ENCODE results near the gene GHDC. TPM values are rescaled to one million over a fixed set of nuclear protein-coding genes. Genes with fewer than 3 reads are reported as not detected.

The GHDC gene
- total RNA-seq, 1 experiment from 2014 or later: 21.5 TPM

GRCh38 chr17:42182927-42183734, 11.2 kb downstream of the GHDC start:
- Histone ChIP-seq H3K79me2 (ENCODE audit: low read depth) (no peaks in the 10 kb centered on the region), H2AFZ (no peak overlapping the region), H3K9me3 (ENCODE audit: insufficient read depth, low read depth) (no peaks in the 10 kb centered on the region), H3K27me3 (ENCODE audit: insufficient read depth, low read depth) (peaks cover 17% of the 10 kb centered on the region), H3F3A (ENCODE audit: insufficient read depth, low read depth) (peaks cover 19% of the 10 kb centered on the region; the same call in 1 of the 2 replicates), H3K4me2 (no peak overlapping the region), H4K20me1 (ENCODE audit: insufficient read depth) (no peaks in the 10 kb centered on the region), H3K36me3 (ENCODE audit: low read depth) (no peaks in the 10 kb centered on the region), H3K27ac (no peak overlapping the region), H3K9me2 (ENCODE audit: insufficient read depth) (no peaks in the 10 kb centered on the region), H3K4me1 (replicated peaks; ENCODE audit: insufficient read depth) (peaks cover 19% of the 10 kb centered on the region; the same call in 1 of the 2 replicates), H3K4me3 (no peak overlapping the region)
- intact Hi-C loops (cut with micrococcal nuclease; ENCODE audit: unreplicated experiment): no loop called here
- no TSS peak for BruUV-seq (replicated peaks)
- CTCF ChIA-PET: interaction anchor here (0.6 kb wide), 1 partner anchor 11 kb away, joined by 11 read pairs; no protein-coding TSS in a partner anchor
- DNase-seq: no peak
- no peak for TF ChIP-seq CTCF (conservative IDR thresholded peaks at IDR 0.05)
- TF ChIP-seq EZH2 (IDR thresholded peaks at IDR 0.05; ENCODE audit: low read depth): no peak
- POLR2A ChIA-PET (ENCODE audit: unreplicated experiment): interaction anchor here (0.6 kb wide), 1 partner anchor 705 kb away, joined by 4 read pairs; no protein-coding TSS in a partner anchor

GRCh38 chr17:42181851-42182207, 12.5 kb downstream of the GHDC start:
- intact Hi-C loops (cut with micrococcal nuclease; ENCODE audit: unreplicated experiment): no loop called here
- TF ChIP-seq CTCF (conservative IDR thresholded peaks at IDR 0.05) (no peak), EZH2 (IDR thresholded peaks at IDR 0.05; ENCODE audit: low read depth) (no peak)
- CTCF ChIA-PET: interaction anchor here (0.6 kb wide), 1 partner anchor 75 kb away, joined by 10 read pairs; no protein-coding TSS in a partner anchor
- BruUV-seq (replicated peaks): no TSS peak
- no peak overlapping the region for H3K27ac ChIP-seq
- POLR2A ChIA-PET (ENCODE audit: unreplicated experiment): no interaction called here
- no peak overlapping the region for H3K4me2 ChIP-seq
- H4K20me1 ChIP-seq (ENCODE audit: insufficient read depth): no peaks in the 10 kb centered on the region
- no peak overlapping the region for H2AFZ ChIP-seq
- no peak for DNase-seq
- peaks cover 19% of the 10 kb centered on the region; the same call in 1 of the 2 replicates for H3K4me1 ChIP-seq (replicated peaks; ENCODE audit: insufficient read depth)
- no peaks in the 10 kb centered on the region for H3K9me3 ChIP-seq (ENCODE audit: insufficient read depth, low read depth)
- peaks cover 22% of the 10 kb centered on the region for H3K27me3 ChIP-seq (ENCODE audit: insufficient read depth, low read depth)
- H3K9me2 ChIP-seq (ENCODE audit: insufficient read depth): no peaks in the 10 kb centered on the region
- peaks cover 19% of the 10 kb centered on the region; the same call in 1 of the 2 replicates for H3F3A ChIP-seq (ENCODE audit: insufficient read depth, low read depth)
- H3K4me3 ChIP-seq: no peak overlapping the region
- no peaks in the 10 kb centered on the region for H3K36me3 ChIP-seq (ENCODE audit: low read depth)
- no peaks in the 10 kb centered on the region for H3K79me2 ChIP-seq (ENCODE audit: low read depth)

GRCh38 chr17:42180922-42181850, 13.1 kb downstream of the GHDC start, which contains the start of gene KCNH4:
KCNH4 (minus strand) TSS chr17:42181142; CDS start chr17:42180945, 197 bp downstream.
- Histone ChIP-seq H3K4me2 (no peak within 1 kb of the TSS), H3F3A (ENCODE audit: insufficient read depth, low read depth) (peaks cover 19% of the 10 kb centered on the region; the same call in 1 of the 2 replicates), H3K27me3 (ENCODE audit: insufficient read depth, low read depth) (peaks cover 22% of the 10 kb centered on the region), H3K36me3 (ENCODE audit: low read depth) (no peaks in the 10 kb centered on the region), H4K20me1 (ENCODE audit: insufficient read depth) (no peaks in the 10 kb centered on the region), H3K9me2 (ENCODE audit: insufficient read depth) (no peaks in the 10 kb centered on the region), H3K4me1 (replicated peaks; ENCODE audit: insufficient read depth) (peaks cover 19% of the 10 kb centered on the region; the same call in 1 of the 2 replicates), H3K4me3 (no peak within 1 kb of the TSS), H2AFZ (no peak within 1 kb of the TSS), H3K27ac (no peak within 1 kb of the TSS), H3K9me3 (ENCODE audit: insufficient read depth, low read depth) (no peaks in the 10 kb centered on the region), H3K79me2 (ENCODE audit: low read depth) (no peaks in the 10 kb centered on the region)
- TF ChIP-seq EZH2 (IDR thresholded peaks at IDR 0.05; ENCODE audit: low read depth): no peak
- TF ChIP-seq CTCF (conservative IDR thresholded peaks at IDR 0.05): no peak
- BruUV-seq (replicated peaks): no TSS peak
- CTCF ChIA-PET: interaction anchor here (0.6 kb wide), 1 partner anchor 75 kb away, joined by 10 read pairs; no protein-coding TSS in a partner anchor
- POLR2A ChIA-PET (ENCODE audit: unreplicated experiment): no interaction called here
- intact Hi-C loops (cut with micrococcal nuclease; ENCODE audit: unreplicated experiment): no loop called here
- DNase-seq: no peak
